HG03135 (cell line): ENCODE results near the gene RAI1.
"Not testable (repeated sequence)": the region's sequence is repeated elsewhere in the genome, so short reads cannot be mapped to it uniquely, and the experiment has no call there.

Source experiments
- ATAC-seq: cut with Tn5 transposase; IDR thresholded peaks from one replicate; pipeline ENCODE4 v1.9.1; 2021; ENCODE audit warnings: mild to moderate bottlenecking, moderate library complexity; ENCODE audit not compliant: unreplicated experiment

The RAI1 gene

DNA sequence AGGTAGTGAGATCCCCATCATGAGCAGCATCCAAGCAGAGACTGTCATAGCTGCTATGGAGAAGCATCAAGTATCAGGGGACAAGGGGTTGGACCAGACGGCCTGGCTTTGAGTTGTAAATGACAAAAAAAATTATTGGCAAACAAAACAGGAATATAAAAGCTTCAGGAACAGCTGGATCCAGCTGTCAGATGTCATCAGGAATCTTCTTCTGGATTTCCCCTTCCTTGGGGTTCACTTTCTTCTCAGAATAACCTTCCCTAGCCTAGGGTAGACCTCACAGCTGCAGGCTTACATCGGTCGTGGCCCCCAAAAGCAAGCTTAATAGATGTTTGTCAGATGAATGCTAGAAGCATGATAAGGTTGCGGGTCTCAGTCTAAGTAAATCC is 17.2 kb upstream of the RAI1 start:
- ATAC-seq, result no peak

DNA sequence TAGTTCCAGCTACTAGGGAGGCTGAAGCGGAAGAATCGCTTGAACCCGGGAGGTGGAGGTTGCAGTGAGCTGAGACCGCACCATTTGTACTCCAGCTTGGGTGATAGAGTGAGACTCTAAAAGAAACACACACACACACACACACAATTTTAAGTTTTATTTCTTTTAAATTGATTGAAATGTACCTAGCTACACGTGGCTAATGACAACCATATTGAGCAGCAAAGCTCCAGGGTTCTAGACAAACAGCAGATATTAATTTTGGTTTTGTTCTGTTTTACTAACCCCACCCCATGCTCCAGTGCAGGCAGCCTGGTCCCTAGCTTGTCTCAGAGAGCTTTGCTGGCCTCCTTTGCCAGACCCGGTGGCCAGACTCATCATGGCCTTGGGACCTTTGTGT is 16.0 kb upstream of the RAI1 start:
- ATAC-seq, result no peak

DNA sequence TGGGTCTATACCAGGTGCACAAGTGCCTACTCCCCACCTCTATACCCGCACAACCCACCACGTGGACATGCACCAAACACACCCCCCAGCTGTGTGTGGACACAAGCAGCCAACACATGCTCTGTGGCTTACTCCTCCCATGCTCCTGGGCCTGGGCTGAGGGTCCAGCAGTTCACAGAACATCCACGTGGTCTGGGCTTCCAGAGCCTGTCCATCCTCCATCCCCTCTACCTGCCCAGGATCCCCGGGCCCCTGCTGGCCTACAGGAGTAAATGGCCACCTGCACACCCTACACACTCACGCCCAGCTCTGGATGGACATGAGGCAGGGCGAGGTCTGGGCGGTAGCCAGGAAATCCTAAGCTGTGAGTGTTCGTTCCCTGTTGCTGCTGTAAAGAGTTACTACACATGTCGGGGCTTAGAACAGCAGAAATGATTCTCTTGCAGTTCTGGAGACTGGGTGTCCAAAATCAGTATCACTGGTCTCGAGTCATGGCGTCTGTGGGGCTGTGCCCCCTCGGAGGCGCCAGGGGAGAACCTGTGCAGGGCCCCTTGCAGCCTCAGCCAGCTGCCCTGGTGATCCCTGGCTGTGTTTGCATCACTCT is 15.0 kb upstream of the RAI1 start:
- no peak for ATAC-seq

DNA sequence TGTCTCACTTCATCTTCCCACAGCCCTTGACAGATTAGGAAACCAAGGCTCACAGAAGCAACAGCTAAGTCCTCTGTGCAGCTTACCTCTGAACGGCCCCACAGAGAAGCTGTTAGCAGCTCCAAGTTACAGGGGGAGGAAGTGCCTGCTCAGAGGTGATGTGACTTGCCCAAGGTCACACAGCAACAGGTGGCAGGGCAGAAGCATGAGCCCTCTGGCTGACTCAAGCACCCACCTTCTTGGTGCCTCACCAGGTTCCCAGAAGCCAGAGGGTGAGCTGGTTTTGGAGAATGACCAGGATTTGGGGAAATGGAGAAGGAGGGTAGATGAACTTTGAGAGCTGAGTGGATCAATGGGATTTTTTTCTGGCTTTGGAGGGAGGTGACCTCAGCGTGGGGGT is 14.0 kb upstream of the RAI1 start:
- no peak for ATAC-seq

DNA sequence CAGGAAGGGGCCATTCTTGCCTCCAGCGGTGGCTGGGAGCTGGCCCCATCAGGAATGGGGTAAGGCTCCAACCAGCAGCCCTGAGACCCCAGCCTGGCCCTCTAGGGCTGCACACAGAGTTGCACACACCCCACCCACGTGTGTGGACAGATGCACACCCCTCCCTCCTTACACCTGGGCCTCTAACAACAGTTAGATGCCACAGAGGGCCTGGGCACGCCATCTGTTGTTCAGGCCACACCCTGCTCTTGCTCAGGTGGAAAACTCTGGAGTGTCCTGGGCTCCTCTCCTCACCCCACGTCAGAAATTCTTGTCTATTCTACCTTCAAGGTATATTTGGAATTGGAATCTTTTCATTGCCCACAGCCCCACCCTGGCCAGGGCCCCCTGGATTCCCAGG is 13.3 kb upstream of the RAI1 start:
- ATAC-seq, result no peak

DNA sequence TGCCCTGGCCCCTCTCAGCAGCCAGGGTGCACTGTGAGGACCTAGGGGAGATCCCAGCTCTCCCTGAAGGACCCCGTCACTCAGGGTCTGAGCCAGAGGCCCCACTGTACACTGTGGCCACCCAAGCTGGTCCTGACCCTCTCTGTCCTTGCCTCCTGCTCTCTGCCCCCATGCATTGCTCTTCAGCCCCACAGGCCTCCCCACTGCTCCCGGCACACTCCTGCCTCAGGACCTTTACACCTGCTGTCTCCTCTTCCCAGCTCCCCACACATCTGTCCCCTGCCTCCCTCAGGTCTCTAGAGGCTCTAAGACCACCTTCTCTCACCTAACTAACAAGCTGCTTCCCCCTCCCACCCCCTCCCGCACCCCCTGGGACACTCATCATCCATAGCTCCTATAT is 12.9 kb upstream of the RAI1 start:
- ATAC-seq, result no peak

DNA sequence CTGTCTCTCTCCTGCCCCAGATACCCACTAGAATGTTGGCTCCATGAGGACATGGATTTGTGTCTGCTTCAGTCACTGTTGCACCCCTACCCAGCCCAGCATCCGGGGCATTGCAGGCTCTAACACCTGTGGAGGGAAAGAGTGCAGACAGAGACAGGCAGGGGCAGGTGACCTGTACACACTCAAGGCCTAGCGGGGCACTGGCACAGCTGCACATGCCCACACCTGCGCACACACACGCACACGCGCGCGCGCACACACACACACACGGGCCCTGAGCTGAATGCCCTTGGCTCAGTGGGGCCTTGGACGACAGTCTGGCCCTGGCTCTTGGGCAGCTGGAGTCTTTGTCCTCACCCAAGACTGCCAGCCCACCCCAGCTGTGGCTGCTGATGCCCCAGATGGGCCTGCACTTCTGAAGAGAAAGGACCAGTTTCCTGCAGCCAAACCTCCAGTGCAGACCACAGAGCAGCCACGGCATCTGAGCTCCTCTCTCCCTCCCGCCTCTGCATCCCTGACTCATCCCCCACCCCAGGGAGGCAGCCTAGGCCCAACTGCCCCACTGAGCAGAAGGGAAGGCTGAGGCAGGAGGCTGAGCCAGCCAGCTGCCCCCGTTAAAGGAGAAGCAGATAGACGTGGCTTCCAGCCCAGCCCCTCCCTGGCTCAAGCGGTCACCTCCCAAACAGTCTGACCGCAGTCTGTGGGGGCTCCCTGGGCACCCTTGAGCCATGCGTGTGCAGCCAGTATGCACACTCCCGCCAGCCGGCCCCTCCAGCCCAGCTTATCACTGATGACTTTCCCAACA is 12.3 kb upstream of the RAI1 start:
- ATAC-seq, result no peak

DNA sequence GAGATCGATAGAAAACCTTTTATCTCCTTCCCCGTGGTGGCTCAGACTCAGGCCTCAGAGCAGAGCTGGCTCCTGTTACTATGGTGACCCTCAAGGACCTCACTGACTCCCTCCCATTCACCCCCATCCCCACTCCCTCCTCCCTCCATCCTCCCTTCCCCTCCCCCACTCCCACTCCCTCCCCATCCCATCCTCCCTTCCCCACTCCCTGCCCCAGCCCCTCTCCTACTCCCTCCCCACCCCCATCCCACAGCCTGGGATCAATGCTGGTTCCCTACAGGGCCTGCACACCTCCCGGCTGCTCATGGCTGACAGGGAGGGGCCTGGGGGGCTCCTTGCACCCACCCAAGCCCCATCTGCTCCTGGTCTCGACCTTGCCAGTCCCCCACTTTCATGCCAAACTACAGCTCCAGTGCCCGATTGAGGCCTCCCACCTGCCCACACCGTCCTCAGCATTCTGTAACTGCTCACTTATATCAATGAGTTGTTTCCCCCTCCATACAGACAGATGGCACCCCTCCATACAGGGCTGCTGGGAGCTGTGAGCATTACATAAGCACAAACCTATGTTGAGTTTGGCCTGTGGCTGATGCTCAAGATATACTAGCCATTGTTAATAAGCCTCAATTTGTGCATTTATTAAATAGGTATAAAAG is 11.6 kb upstream of the RAI1 start:
- ATAC-seq, result no peak

DNA sequence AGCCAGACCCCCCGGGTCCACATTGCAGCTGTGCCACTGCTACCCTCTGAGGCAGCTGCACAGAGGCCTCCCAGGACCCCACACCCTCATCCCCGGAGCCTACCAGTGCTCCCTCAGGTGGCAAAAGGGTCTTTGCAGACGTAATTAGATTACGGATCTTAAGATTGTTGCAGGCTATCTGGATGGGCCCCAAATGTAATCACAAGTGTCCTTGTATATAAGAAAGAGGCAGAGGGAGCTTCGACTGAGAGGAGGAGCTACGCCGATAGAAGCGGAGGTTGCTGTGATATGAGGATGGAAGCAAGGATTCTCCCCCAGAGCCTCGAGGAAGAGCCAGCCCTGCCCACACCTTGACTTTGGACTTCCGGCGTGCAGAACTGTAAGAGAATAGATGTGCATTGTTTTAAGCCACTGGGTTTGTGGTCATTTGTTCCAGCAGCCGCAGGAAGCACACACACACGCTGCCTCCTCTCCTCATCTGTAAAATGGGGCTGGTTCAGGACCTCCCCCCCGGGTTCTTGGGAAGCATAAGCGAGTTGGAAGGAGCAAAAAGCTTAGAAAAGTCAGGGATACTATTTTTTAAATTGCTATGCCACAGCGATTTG is 10.5 kb upstream of the RAI1 start:
- no peak for ATAC-seq

DNA sequence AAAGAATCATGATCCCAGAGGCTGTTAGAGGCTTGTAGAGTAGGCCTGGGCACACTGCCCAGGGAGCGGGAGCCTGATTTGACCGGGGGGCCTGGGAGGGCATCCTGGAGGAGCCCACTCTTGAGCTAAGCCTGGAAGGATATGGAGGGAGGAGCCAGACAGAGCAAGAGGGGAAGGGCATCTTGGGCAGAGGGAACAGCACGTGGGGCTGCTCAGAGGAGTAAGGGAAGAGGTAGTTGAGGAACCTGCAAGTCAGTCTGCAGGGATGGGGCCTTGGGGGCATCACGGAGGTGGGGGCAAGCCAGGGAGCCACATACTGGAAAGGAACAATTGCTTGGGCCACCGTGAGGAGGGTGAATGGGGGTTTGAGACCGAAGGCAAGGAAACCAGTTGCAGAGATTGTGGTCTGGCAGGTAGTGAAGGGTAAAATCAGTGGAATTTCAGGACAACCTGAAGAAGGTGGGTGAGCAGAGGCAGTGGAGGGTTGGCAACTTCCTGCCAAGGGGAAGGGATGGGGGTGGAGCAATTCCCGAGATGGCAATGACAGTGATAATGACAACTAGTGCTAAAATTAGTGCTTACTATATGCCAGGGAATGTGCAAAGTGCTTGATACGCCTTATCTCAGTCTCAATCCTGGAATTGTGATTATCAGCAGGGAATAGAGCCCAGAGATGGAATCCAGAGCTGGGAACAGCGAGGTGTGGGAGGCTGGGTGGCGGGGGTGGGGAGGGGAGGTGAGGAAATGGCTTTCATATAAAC is 9.7 kb upstream of the RAI1 start:
- no peak for ATAC-seq

DNA sequence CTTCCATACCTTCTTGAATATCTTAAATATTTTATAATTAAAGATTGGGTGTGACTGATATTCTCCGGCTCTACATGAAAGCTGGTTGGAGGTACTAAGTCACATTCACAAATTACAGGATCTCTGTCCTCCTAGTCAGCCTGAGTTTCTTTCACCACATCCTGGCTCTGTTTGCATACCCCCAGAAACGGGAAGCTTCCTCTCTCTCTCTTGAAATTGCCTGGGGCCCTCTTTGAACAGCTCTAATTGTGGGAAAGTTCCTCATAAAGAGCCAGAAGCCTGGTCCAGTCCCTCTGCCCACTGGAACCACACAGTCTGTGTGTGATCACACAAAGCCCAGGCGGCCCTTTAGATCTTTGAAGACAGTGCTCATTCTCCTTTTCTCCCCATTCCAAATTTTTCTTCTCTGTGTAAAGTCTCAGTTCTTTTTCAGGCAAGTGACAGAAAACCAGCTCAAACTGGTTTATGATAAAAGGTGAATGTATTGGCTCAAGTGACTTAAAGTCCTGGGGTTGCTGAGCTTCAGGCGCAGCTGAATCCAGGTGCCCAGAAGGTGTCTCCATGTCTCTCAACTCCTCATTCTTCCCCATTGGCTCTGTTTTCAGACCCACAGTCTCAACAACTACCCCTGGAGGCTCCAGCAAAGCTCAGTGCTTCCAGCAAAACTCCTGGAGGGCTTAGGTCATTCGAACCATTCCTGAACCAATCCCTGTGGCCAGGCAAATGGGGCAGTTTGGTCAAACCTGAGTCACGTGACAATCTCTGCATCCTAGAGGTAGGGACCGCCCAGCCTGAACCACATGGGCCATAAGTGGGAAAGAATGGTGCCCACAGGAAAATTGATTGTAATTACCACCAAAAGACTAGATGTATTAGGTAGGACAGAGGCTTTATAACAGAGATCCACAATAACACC is 8.5 kb upstream of the RAI1 start:
- no peak for ATAC-seq

DNA sequence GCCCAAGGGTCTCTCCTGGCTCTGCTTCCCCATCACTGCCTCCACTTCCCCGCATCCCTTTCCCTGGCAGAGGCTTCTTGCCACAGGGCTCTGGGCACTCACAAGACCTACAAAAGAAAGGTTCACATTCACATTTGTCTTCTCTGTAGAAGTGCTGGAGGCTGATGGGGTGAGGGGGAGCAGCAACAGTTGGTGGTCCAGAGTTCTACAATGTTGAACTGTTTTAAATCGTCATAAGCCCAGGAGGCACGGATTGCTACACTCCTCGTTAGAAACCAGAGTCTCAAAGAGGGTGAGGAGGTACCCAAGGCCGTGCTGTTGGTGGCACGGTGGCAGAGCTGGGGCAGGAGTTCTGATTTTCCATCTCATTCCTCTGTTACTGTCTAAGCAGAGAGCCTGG is 5.8 kb upstream of the RAI1 start:
- ATAC-seq, result no peak

DNA sequence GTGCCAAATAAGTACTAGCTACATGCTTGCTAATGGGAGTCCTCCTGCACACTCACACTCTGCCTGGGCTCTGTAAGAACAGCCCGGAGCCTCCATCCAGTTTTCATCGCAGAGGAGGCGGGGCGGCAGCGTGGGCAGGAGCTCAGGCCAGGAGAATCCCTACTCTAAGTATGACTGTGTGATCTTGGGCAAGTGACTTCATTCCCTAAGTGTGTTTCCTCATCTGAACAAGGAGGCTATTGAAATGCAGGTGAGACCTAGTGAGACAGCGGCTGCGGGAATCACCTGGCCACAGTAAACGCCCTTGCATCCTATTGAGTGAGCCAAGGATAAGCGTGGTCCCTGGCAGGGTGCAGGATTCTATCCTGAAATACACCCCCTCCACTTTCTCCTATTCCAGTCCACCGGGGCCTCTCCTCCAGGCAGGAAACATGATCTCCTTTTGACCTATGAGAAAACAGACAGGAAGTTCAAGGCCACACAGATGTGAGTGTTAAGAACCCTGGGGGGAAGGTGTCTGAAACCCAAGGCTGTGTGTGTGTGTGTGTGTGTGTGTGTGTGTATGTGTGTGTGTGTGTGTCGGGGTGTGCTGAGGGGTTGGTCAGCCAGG is 5.2 kb upstream of the RAI1 start:
- ATAC-seq, result no peak

DNA sequence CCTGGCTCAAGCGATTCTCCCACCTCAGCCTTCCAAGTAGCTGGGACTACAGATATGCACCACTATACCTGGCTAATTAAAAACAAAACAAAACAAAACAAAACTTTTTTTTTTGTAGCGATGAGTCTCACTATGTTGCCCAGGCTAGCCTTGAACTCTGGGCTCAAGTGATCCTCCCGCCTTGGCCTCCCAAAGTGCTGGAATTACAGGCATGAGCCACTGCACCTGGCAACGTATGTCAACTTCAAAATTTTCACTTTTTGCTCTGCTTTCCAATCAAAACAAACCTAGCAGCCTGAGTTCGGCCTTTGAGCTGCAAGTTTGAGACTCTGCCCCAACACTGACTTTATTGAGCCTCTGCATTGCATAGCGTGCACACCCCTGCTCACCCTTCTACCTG is 4.5 kb upstream of the RAI1 start:
- ATAC-seq, result no peak

DNA sequence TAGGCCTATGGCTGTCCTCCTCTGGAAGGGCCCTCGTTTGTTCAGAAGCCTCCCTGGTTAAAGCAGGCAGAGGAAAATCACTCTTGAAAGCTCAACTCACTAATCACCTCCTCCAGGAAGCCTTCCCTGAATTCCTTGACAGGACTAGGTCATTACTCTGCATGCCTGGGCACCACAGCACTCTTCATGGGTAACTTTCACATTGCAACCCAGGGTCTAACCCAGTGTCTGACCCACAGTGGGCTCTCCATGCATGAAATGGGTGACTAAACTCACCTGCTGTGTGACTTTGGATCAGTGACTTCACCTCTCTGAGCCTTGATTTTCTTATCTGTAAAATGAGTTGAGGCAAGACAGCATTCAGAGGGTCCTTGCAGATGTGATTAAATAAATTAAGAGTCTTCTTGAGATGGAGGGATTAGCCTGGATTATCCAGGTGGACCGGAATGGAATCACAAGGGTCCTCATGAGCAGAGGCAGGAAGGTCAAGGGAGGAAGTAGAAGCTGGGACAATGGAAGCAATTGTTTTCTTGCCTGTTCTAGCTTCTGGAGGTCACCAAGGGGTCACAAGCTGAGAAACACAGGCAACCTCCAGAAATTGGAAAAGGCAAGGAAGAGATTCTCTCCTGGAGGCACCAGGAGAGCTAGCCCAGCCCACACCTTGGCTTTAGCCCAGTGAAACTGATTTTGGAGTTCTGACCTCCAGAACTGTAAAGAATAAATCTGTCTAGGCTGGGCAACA is 3.8 kb upstream of the RAI1 start:
- ATAC-seq, result no peak

DNA sequence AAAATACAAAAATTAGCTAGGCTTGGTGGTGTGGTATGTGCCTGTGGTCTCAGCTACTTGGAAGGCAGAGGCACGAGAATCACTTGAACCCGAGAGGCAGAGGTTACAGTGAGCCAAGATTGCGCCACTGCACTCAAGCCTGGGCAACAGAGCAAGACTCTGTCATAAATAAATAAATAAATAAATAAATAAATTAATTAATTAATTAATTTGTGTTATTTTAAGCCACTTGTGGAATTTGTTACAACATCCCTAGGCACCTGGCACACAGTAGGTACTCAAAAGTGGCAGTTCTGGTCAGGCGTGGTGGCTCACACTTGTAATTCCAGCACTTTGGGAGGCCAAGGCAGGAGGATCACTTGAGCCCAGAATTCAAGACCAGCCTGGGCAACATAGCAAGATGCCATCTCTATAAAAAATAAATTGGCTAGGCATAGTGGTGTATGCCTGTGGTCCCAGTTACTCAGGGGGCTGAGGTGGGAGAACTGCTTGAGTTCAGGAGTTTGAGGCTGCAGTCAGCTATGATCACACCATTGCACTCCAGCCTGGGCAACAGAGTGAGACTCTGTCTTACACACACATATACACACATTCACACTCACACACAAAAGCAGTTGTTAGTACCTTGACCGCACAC is 3.1 kb upstream of the RAI1 start:
- ATAC-seq, result not testable (repeated sequence)

DNA sequence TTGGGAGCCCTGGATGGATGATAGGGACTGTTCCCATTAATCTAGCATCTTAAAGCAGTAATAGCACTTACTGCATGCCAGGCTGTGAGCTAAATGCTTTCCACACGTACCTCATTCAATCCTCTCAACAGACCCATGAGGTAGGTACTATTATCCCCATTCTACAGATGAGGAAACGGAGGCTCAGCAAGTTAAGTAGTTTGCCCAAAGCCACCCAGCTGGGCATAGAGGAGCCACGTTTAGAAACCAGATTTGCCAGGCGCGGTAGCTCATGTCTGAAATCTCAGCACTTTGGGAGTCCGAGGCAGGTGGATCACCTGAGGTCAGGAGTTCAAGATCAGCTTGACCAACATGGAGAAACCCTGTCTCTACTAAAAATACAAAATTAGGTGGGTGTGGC is 2.0 kb upstream of the RAI1 start:
- ATAC-seq, result no peak

DNA sequence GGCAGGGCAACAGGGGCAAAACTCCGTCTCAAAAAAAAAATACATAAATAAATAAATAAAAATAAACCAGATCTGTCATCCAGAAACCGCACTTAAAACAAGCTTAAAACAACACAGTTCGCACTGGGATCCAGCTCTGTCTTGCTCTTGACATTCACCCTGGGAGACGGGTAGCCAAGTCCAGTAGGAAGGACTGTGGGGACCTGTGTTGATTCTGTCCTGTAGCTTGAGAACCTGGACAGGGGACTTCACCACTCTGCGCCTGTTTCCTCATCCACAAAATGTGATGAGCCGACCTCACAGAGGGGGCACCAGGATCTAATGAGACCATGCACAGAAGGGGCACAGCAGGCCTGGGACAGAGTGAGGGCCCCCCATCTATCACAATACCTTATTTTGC is 1.5 kb upstream of the RAI1 start:
- no peak for ATAC-seq
